HG02678 (cell line): Measurements from ENCODE around the gene ARMC9.
A peak's percentile ranks its signal among the peaks of the same experiment; 100 is the strongest.
"Not testable (repeated sequence)": the region's sequence is repeated elsewhere in the genome, so short reads cannot be mapped to it uniquely, and the experiment has no call there.

ENCODE experiments used
- ATAC-seq: cut with Tn5 transposase; IDR thresholded peaks from one replicate; pipeline ENCODE4 v1.9.1; 2021; ENCODE audit warnings: mild to moderate bottlenecking, moderate library complexity; ENCODE audit not compliant: unreplicated experiment

ARMC9 gene

GRCh38 chr2:231181860-231182512 lies 16.4 kb upstream of the ARMC9 start:
- ATAC-seq, result peak; percentile 47

DNA sequence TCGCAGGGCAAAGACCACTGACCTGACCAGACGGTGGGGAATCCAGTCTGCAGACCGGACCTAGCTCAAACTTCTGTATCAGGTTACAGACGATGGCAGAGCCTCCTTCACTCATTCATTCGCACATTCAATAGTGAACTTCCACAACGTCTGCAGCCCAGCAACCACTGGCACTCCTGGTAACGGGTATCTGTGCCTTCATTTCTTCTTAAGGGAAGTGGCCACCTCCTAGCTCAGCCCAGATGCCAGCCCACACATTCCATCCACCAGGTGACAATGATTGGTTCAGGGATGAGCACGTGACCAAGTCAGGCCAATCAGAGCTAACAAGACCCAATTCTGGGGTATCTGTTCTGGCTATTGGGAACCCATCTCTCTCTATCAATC lies 15.9 kb upstream of the ARMC9 start:
- no peak for ATAC-seq

DNA sequence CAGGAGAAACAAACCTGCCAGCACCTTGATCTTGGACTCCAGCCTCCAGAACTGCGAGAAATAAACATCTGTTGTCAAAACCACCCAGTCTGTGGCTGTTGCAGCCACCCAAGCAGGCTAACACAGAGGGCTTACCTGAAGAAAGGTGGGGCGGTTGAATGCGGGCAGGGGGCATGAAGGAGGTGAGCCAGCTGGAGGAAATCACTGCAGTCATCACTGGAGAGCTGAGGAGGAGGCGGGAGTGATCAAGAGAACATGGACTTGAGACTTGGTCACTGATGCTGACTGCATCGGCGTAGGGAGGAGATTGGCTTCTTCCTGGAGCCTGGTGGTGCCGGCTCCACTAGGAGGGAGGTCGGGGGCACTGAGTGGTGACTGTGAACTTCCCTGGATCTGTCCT lies 14.6 kb upstream of the ARMC9 start:
- ATAC-seq, result no peak

- no peak for ATAC-seq
These were observed 14.1 kb upstream of the ARMC9 start for GRCh38 chr2:231184319-231184718.

GRCh38 chr2:231185050-231185725 lies 13.2 kb upstream of the ARMC9 start:
- ATAC-seq, result no peak

DNA sequence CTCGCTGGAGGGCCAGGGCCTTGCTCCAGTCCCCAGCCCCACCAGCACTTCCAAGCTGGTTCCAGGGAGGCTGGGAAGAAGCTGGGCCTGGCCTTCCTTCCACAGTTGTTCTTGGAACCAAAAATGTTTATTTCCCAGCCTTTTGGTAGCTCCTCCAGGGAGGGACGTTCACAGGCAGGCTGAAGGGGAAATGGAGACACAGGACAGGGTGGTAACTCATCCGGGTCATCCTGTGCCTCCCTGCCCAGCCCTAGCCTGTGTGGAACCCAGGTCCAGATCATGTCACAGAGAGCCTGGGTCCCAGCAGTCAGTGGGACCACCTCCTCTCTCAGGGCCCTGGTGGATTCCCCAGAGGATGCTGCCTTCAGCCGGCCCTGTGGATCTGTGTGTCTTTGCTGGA lies 12.5 kb upstream of the ARMC9 start:
- no peak for ATAC-seq

DNA sequence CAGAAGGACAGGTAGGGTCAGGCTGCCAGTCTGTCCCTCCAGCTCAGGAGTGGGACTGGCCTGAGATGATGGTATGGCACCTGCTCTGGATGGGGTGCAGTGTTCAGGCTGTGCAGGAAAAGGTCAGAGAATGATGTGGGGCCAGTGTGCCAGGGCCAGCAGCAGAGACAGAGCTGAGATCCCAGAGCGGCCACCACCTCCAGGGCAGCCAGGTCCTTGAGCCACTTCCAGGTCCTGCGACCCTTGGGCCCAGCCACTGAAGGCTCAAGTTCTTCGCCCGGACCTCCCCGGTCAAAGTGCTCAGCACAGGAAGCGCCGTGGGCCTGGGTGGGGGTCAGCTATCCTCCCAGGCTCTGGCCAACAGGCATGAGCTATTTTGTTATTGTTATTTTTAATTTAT lies 12.1 kb upstream of the ARMC9 start:
- no peak for ATAC-seq

DNA sequence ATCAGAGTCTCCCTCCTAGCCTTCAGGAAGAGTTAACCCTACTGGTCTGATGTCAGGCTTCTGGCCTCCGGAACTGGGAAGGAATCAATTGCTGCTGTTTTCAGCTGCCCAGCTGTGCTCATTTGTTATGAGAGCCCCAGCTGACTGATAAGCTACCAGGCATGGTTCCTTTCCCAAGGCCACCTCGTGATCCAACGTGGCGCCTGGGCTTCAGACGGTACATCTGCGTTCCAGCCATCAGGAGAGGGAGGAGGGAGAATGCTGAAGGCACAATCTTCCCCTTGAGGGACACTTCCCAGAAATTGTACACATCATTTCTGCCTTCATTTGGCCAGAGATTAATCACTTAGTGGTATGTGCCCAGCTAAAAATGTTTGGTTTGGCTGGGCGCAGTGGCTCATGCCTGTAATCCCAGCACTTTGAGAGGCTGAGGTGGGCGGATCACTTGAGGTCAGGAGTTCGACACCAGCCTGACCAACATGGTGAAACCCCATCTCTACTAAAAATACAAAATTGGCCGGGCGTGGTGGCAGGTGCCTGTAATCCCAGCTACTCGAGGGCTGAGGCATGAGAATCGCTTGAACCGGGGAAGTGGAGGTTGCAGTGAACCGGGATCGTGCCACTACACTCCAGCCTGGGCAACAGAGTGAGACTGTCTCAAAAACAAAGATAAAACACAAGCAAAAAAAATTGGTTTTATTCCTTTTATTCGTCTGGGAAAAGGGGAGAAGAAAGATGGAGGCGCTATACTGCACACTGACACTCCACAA lies 10.5 kb upstream of the ARMC9 start:
- no peak for ATAC-seq

- ATAC-seq, result no peak
These were observed 9.8 kb upstream of the ARMC9 start for GRCh38 chr2:231188506-231189170.

- ATAC-seq, result no peak
These were observed 9.3 kb upstream of the ARMC9 start for GRCh38 chr2:231189171-231189530.

GRCh38 chr2:231189571-231190495 lies 8.6 kb upstream of the ARMC9 start:
- ATAC-seq, result no peak

- ATAC-seq, result no peak
These were observed 7.8 kb upstream of the ARMC9 start for GRCh38 chr2:231190531-231191197.

GRCh38 chr2:231191896-231192872 lies 6.2 kb upstream of the ARMC9 start:
- no peak for ATAC-seq

- ATAC-seq, result no peak
These were observed 5.2 kb upstream of the ARMC9 start for GRCh38 chr2:231193216-231193615.

DNA sequence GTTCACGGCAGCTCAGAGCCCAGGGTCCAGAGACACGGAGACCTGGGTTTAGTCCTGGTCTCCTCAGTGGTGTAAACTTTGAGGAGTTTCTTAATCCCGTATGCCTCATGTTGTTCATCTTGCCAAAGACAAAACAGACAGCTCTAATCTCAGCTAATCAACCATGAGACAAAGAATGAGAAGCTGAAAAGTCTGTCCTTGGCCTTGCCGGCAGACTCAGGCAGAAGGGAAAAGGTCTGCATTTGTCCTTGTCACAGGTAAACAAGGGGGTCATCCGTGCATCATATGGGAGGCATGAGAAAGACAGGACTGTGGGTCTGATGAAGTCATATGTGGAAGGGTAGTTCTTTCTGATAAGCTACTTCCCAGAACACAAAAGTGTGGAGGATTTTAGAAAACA lies 1.8 kb upstream of the ARMC9 start:
- ATAC-seq, result no peak

DNA sequence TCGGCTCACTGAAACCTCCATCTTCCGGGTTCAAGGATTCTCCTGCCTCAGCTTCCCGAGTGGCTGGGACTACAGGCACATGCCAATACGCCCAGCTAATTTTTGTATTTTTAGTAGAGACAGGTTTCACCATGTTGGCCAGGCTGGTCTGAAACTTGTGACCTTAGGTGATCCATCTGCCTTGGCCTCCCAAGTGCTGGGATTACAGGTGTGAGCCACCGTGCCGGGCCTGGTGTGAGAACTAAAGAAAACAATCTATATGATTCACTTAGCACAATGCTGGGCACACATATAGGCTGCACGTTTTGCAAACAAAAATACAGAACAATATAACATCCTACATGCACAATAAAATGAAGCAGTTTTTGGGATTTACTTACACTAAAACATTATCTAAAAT lies 1.2 kb upstream of the ARMC9 start:
- ATAC-seq, result not testable (repeated sequence)

GRCh38 chr2:231197706-231198290 lies 633 bp upstream of the ARMC9 start:
- ATAC-seq, result no peak

- no peak for ATAC-seq
These were observed 788 bp downstream of the ARMC9 start for GRCh38 chr2:231199219-231199618.
